Mesendoderm (in vitro differentiated cells): ENCODE results near the gene MSH2.
"Not testable (repeated sequence)": the region's sequence is repeated elsewhere in the genome, so short reads cannot be mapped to it uniquely, and the experiment has no call there.

Experiments used
- DNase-seq: peaks from one replicate; pipeline ENCODE4 v3.0.0; 2013
- H2AK5ac ChIP-seq: 2 replicates; pipeline ENCODE4 v1.6.1; 2013; ENCODE audit warnings: low read length, inconsistent platforms
- H2BK120ac ChIP-seq: 2 replicates; pipeline ENCODE4 v1.6.1; 2013; ENCODE audit warnings: low read depth, mild to moderate bottlenecking, low read length, moderate library complexity, mixed read lengths
- H2BK15ac ChIP-seq: replicated peaks from 2 replicates; pipeline ENCODE4 v1.6.1; 2013; ENCODE audit warnings: low read depth, mild to moderate bottlenecking, moderate library complexity
- H2BK5ac ChIP-seq: 2 replicates; pipeline ENCODE4 v1.6.1; 2013; ENCODE audit warnings: low read length, inconsistent platforms
- H3K18ac ChIP-seq: 2 replicates; pipeline ENCODE4 v1.6.1; 2013; ENCODE audit warnings: mild to moderate bottlenecking, low read length, mixed read lengths
- H3K23ac ChIP-seq: one replicate; pipeline ENCODE4 v1.6.1; 2013; ENCODE audit warnings: low read length
- H3K27ac ChIP-seq: 2 replicates; pipeline ENCODE4 v1.5.1; 2013; ENCODE audit warnings: low read depth, mild to moderate bottlenecking, inconsistent platforms, low read length, moderate library complexity
- H3K27me3 ChIP-seq: 2 replicates; pipeline ENCODE4 v1.6.1; 2013; ENCODE audit warnings: low read length, control low read depth, mild to moderate bottlenecking, inconsistent platforms; ENCODE audit not compliant: insufficient read depth, poor library complexity
- H3K36me3 ChIP-seq: 2 replicates; pipeline ENCODE4 v1.6.1; 2013; ENCODE audit warnings: low read length, inconsistent platforms; ENCODE audit not compliant: control insufficient read depth, insufficient read depth
- H3K4ac ChIP-seq: one replicate; pipeline ENCODE4 v1.6.1; 2013; ENCODE audit warnings: low read depth, mild to moderate bottlenecking, low read length, moderate library complexity
- H3K4me1 ChIP-seq: 2 replicates; pipeline ENCODE4 v1.6.1; 2013; ENCODE audit warnings: low read depth, low read length, inconsistent platforms; ENCODE audit not compliant: control insufficient read depth
- H3K4me2 ChIP-seq: 2 replicates; pipeline ENCODE4 v1.6.1; 2013; ENCODE audit warnings: low read length
- H3K4me3 ChIP-seq: 2 replicates; pipeline ENCODE4 v1.5.1; 2013; ENCODE audit warnings: mild to moderate bottlenecking, low read length
- H3K56ac ChIP-seq: one replicate; pipeline ENCODE4 v1.6.1; 2013; ENCODE audit warnings: low read length
- H3K79me1 ChIP-seq: 2 replicates; pipeline ENCODE4 v1.6.1; 2013; ENCODE audit warnings: low read length, inconsistent platforms
- H3K79me2 ChIP-seq: 2 replicates; pipeline ENCODE4 v1.6.1; 2013; ENCODE audit warnings: mild to moderate bottlenecking, low read length; ENCODE audit not compliant: control insufficient read depth, insufficient read depth
- H3K9ac ChIP-seq: 2 replicates; pipeline ENCODE4 v1.6.1; 2013; ENCODE audit warnings: low read length, inconsistent platforms
- H4K5ac ChIP-seq: one replicate; pipeline ENCODE4 v1.6.1; 2013; ENCODE audit warnings: low read length
- H4K8ac ChIP-seq: one replicate; pipeline ENCODE4 v1.6.1; 2013; ENCODE audit warnings: low read depth, mild to moderate bottlenecking, control low read depth, low read length, moderate library complexity
- WGBS: extraction: QIAGEN DNeasy Blood & Tissue Kit; methylation state at CpG from one replicate; pipeline ENCODE4 v1.1.7; 2013; ENCODE audit warnings: low lambda C conversion rate, missing lambda C conversion rate; ENCODE audit not compliant: insufficient coverage; ENCODE audit errors: extremely low coverage; 5-methylcytosine and 5-hydroxymethylcytosine counted together

Gene MSH2

GRCh38 chr2:47451790-47452189, 48.8 kb downstream of the MSH2 start:
- Histone ChIP-seq H3K9ac (no peak overlapping the region), H3K4me3 (no peak overlapping the region), H3K4me2 (no peak overlapping the region), H3K23ac (no peak overlapping the region), H2BK15ac (no peak overlapping the region), H3K56ac (no peak overlapping the region), H2AK5ac (no peak overlapping the region), H2BK5ac (no peak overlapping the region), H3K4ac (no peak overlapping the region), H3K36me3 (no peaks in the 10 kb centered on the region), H4K5ac (no peak overlapping the region), H3K79me2 (no peaks in the 10 kb centered on the region), H3K4me1 (no peaks in the 10 kb centered on the region), H3K18ac (no peak overlapping the region), H3K79me1 (peaks cover 3% of the 10 kb centered on the region), H2BK120ac (no peak overlapping the region), H3K27me3 (no peaks in the 10 kb centered on the region), H4K8ac (no peak overlapping the region), H3K27ac (no peak overlapping the region)
- DNase-seq = no peak

GRCh38 chr2:47452761-47453160, 49.8 kb downstream of the MSH2 start:
- Histone ChIP-seq H3K27me3 (no peaks in the 10 kb centered on the region), H3K4ac (no peak overlapping the region), H3K4me2 (no peak overlapping the region), H4K8ac (no peak overlapping the region), H3K56ac (no peak overlapping the region), H3K18ac (no peak overlapping the region), H3K4me3 (no peak overlapping the region), H3K4me1 (no peaks in the 10 kb centered on the region), H2BK120ac (no peak overlapping the region), H4K5ac (no peak overlapping the region), H2AK5ac (no peak overlapping the region), H2BK5ac (no peak overlapping the region), H3K79me2 (no peaks in the 10 kb centered on the region), H3K23ac (no peak overlapping the region), H3K79me1 (peaks cover 5% of the 10 kb centered on the region), H3K9ac (no peak overlapping the region), H3K36me3 (no peaks in the 10 kb centered on the region), H2BK15ac (no peak overlapping the region), H3K27ac (no peak overlapping the region)
- WGBS = no CpG with 5 or more reads among the region's 2 CpGs
- no peak for DNase-seq

- not testable (repeated sequence) for H2BK15ac ChIP-seq, H3K79me1 ChIP-seq, H3K36me3 ChIP-seq, H3K56ac ChIP-seq, H4K8ac ChIP-seq, H3K4me2 ChIP-seq, H4K5ac ChIP-seq, DNase-seq, H2BK5ac ChIP-seq, H3K4me1 ChIP-seq, H3K79me2 ChIP-seq, H3K4me3 ChIP-seq, H3K23ac ChIP-seq, H3K18ac ChIP-seq, H2AK5ac ChIP-seq, H3K9ac ChIP-seq, H3K4ac ChIP-seq, H3K27me3 ChIP-seq, H2BK120ac ChIP-seq, H3K27ac ChIP-seq
- no CpG with 5 or more reads among the region's 5 CpGs for WGBS
These were observed 51.9 kb downstream of the MSH2 start for GRCh38 chr2:47454818-47455217.

GRCh38 chr2:47455411-47455810, 52.5 kb downstream of the MSH2 start:
- Histone ChIP-seq H3K9ac (no peak overlapping the region), H2BK120ac (no peak overlapping the region), H2BK15ac (no peak overlapping the region), H3K4me2 (no peak overlapping the region), H3K4me3 (no peak overlapping the region), H3K4me1 (no peaks in the 10 kb centered on the region), H3K18ac (no peak overlapping the region), H3K79me2 (no peaks in the 10 kb centered on the region), H2AK5ac (no peak overlapping the region), H3K4ac (no peak overlapping the region), H3K23ac (no peak overlapping the region), H3K56ac (no peak overlapping the region), H3K27ac (no peak overlapping the region), H3K36me3 (no peaks in the 10 kb centered on the region), H3K79me1 (peaks cover 3% of the 10 kb centered on the region), H2BK5ac (no peak overlapping the region), H3K27me3 (no peaks in the 10 kb centered on the region), H4K5ac (no peak overlapping the region), H4K8ac (no peak overlapping the region)
- no peak for DNase-seq
- no CpG with 5 or more reads among the region's 3 CpGs for WGBS

- no peak overlapping the region for H3K4me3 ChIP-seq
- no peak overlapping the region for H2BK15ac ChIP-seq
- no peak overlapping the region for H3K4ac ChIP-seq
- H3K18ac ChIP-seq = no peak overlapping the region
- no peak for DNase-seq
- no peaks in the 10 kb centered on the region for H3K4me1 ChIP-seq
- no peak overlapping the region for H3K9ac ChIP-seq
- H3K27me3 ChIP-seq = no peaks in the 10 kb centered on the region
- no peaks in the 10 kb centered on the region for H3K79me2 ChIP-seq
- peaks cover 3% of the 10 kb centered on the region for H3K79me1 ChIP-seq
- no peak overlapping the region for H4K5ac ChIP-seq
- no peak overlapping the region for H4K8ac ChIP-seq
- no peak overlapping the region for H3K4me2 ChIP-seq
- H3K56ac ChIP-seq = no peak overlapping the region
- H2BK120ac ChIP-seq = no peak overlapping the region
- no peak overlapping the region for H2BK5ac ChIP-seq
- no peak overlapping the region for H2AK5ac ChIP-seq
- no peak overlapping the region for H3K27ac ChIP-seq
- H3K23ac ChIP-seq = no peak overlapping the region
- H3K36me3 ChIP-seq = no peaks in the 10 kb centered on the region
- WGBS = no CpG with 5 or more reads among the region's 3 CpGs
These were observed 53.9 kb downstream of the MSH2 start for GRCh38 chr2:47456851-47457250.

GRCh38 chr2:47457268-47457667, 54.3 kb downstream of the MSH2 start:
- Histone ChIP-seq H3K9ac (no peak overlapping the region), H3K79me1 (peaks cover 3% of the 10 kb centered on the region), H3K4me2 (no peak overlapping the region), H2BK120ac (no peak overlapping the region), H2BK5ac (no peak overlapping the region), H3K23ac (no peak overlapping the region), H3K56ac (no peak overlapping the region), H3K18ac (no peak overlapping the region), H3K4ac (no peak overlapping the region), H3K27ac (no peak overlapping the region), H3K36me3 (no peaks in the 10 kb centered on the region), H2AK5ac (no peak overlapping the region), H3K79me2 (no peaks in the 10 kb centered on the region), H4K5ac (no peak overlapping the region), H4K8ac (no peak overlapping the region), H2BK15ac (no peak overlapping the region), H3K4me3 (no peak overlapping the region), H3K27me3 (no peaks in the 10 kb centered on the region), H3K4me1 (no peaks in the 10 kb centered on the region)
- DNase-seq = no peak
- no CpG with 5 or more reads among the region's 5 CpGs for WGBS
